ENCODE data around the gene WRAP73.
"Not testable (repeated sequence)": the region's sequence is repeated elsewhere in the genome, so short reads cannot be mapped to it uniquely, and the experiment has no call there.

The WRAP73 gene

GRCh38 chr1:3595949-3596348 lies 54.0 kb downstream of the WRAP73 start:
- H3K4me1 ChIP-seq (ENCODE audit: insufficient read depth, low read length): peaks cover 11% of the 10 kb centered on the region; the same call in 1 of the 2 replicates

GRCh38 chr1:3594706-3595377 lies 55.1 kb downstream of the WRAP73 start:
- H3K9me3 ChIP-seq (ENCODE audit: insufficient read depth, low read depth, low read length): no peaks in the 10 kb centered on the region
- H3K27me3 ChIP-seq (ENCODE audit: insufficient read depth, low read length): no peaks in the 10 kb centered on the region
- H3K27ac ChIP-seq (ENCODE audit: low read length): no peak overlapping the region
- no peaks in the 10 kb centered on the region for H3K36me3 ChIP-seq (ENCODE audit: insufficient read depth, low read depth, low read length)
- peaks cover 13% of the 10 kb centered on the region; the same call in 1 of the 2 replicates for H3K4me1 ChIP-seq (ENCODE audit: insufficient read depth, low read length)
- H3K4me3 ChIP-seq (ENCODE audit: low read length): no peak overlapping the region
- H3K9ac ChIP-seq (ENCODE audit: low read depth, low read length): no peak overlapping the region

More at GRCh38 chr1:3595949-3596348, 54.0 kb downstream of the WRAP73 start:
- Histone ChIP-seq H3K27me3 (ENCODE audit: insufficient read depth, low read length) (no peaks in the 10 kb centered on the region), H3K4me3 (ENCODE audit: low read length) (no peak overlapping the region), H3K36me3 (ENCODE audit: insufficient read depth, low read depth, low read length) (no peaks in the 10 kb centered on the region), H3K9me3 (ENCODE audit: insufficient read depth, low read depth, low read length) (no peaks in the 10 kb centered on the region), H3K27ac (ENCODE audit: low read length) (no peak overlapping the region), H3K9ac (ENCODE audit: low read depth, low read length) (no peak overlapping the region)

- H3K4me1 ChIP-seq (ENCODE audit: insufficient read depth, low read length): peaks cover 12% of the 10 kb centered on the region; the same call in 1 of the 2 replicates
These were observed 56.2 kb downstream of the WRAP73 start for GRCh38 chr1:3593745-3594144.

GRCh38 chr1:3593334-3593733 lies 56.6 kb downstream of the WRAP73 start:
- Histone ChIP-seq H3K4me3 (ENCODE audit: low read length) (no peak overlapping the region), H3K27me3 (ENCODE audit: insufficient read depth, low read length) (no peaks in the 10 kb centered on the region), H3K9me3 (ENCODE audit: insufficient read depth, low read depth, low read length) (no peaks in the 10 kb centered on the region), H3K4me1 (ENCODE audit: insufficient read depth, low read length) (peaks cover 11% of the 10 kb centered on the region; the same call in 1 of the 2 replicates), H3K9ac (ENCODE audit: low read depth, low read length) (no peak overlapping the region), H3K27ac (ENCODE audit: low read length) (no peak overlapping the region), H3K36me3 (ENCODE audit: insufficient read depth, low read depth, low read length) (no peaks in the 10 kb centered on the region)

More at GRCh38 chr1:3593745-3594144, 56.2 kb downstream of the WRAP73 start:
- Histone ChIP-seq H3K36me3 (ENCODE audit: insufficient read depth, low read depth, low read length) (no peaks in the 10 kb centered on the region), H3K9ac (ENCODE audit: low read depth, low read length) (no peak overlapping the region), H3K4me3 (ENCODE audit: low read length) (no peak overlapping the region), H3K9me3 (ENCODE audit: insufficient read depth, low read depth, low read length) (no peaks in the 10 kb centered on the region), H3K27me3 (ENCODE audit: insufficient read depth, low read length) (no peaks in the 10 kb centered on the region), H3K27ac (ENCODE audit: low read length) (no peak overlapping the region)

GRCh38 chr1:3590951-3591865 lies 58.7 kb downstream of the WRAP73 start:
- H3K9me3 ChIP-seq (ENCODE audit: insufficient read depth, low read depth, low read length): no peaks in the 10 kb centered on the region
- no peak overlapping the region for H3K9ac ChIP-seq (ENCODE audit: low read depth, low read length)
- no peak overlapping the region for H3K27ac ChIP-seq (ENCODE audit: low read length)
- H3K4me1 ChIP-seq (ENCODE audit: insufficient read depth, low read length): peaks cover 8% of the 10 kb centered on the region; the same call in 1 of the 2 replicates
- no peaks in the 10 kb centered on the region for H3K27me3 ChIP-seq (ENCODE audit: insufficient read depth, low read length)
- H3K4me3 ChIP-seq (ENCODE audit: low read length): no peak overlapping the region
- H3K36me3 ChIP-seq (ENCODE audit: insufficient read depth, low read depth, low read length): 0 out of 2 replicates have a peak, but pooled peaks cover under 1% of the 10 kb centered on the region

GRCh38 chr1:3590139-3590763 lies 59.7 kb downstream of the WRAP73 start:
- H3K9ac ChIP-seq (ENCODE audit: low read depth, low read length): no peak overlapping the region
- H3K27ac ChIP-seq (ENCODE audit: low read length): no peak overlapping the region
- H3K4me3 ChIP-seq (ENCODE audit: low read length): no peak overlapping the region
- H3K9me3 ChIP-seq (ENCODE audit: insufficient read depth, low read depth, low read length): peaks cover 5% of the 10 kb centered on the region; the same call in 1 of the 2 replicates
- H3K27me3 ChIP-seq (ENCODE audit: insufficient read depth, low read length): no peaks in the 10 kb centered on the region
- 0 out of 2 replicates have a peak, but pooled peaks cover 5% of the 10 kb centered on the region for H3K36me3 ChIP-seq (ENCODE audit: insufficient read depth, low read depth, low read length)
- peaks cover 8% of the 10 kb centered on the region; the same call in 1 of the 2 replicates for H3K4me1 ChIP-seq (ENCODE audit: insufficient read depth, low read length)

- Histone ChIP-seq H3K4me3 (ENCODE audit: low read length) (no peak overlapping the region), H3K9ac (ENCODE audit: low read depth, low read length) (no peak overlapping the region), H3K27me3 (ENCODE audit: insufficient read depth, low read length) (no peaks in the 10 kb centered on the region), H3K4me1 (ENCODE audit: insufficient read depth, low read length) (peaks cover 4% of the 10 kb centered on the region; the same call in 1 of the 2 replicates), H3K27ac (ENCODE audit: low read length) (no peak overlapping the region), H3K36me3 (ENCODE audit: insufficient read depth, low read depth, low read length) (0 out of 2 replicates have a peak, but pooled peaks cover 5% of the 10 kb centered on the region), H3K9me3 (ENCODE audit: insufficient read depth, low read depth, low read length) (peaks cover 12% of the 10 kb centered on the region; the same call in 1 of the 2 replicates)
These were observed 61.5 kb downstream of the WRAP73 start for GRCh38 chr1:3588395-3588794.

- no peaks in the 10 kb centered on the region for H3K27me3 ChIP-seq (ENCODE audit: insufficient read depth, low read length)
- no peak overlapping the region for H3K27ac ChIP-seq (ENCODE audit: low read length)
- H3K9ac ChIP-seq (ENCODE audit: low read depth, low read length): no peak overlapping the region
- peaks cover 12% of the 10 kb centered on the region; the same call in 1 of the 2 replicates for H3K9me3 ChIP-seq (ENCODE audit: insufficient read depth, low read depth, low read length)
- 0 out of 2 replicates have a peak, but pooled peaks cover 5% of the 10 kb centered on the region for H3K36me3 ChIP-seq (ENCODE audit: insufficient read depth, low read depth, low read length)
- no peak overlapping the region for H3K4me3 ChIP-seq (ENCODE audit: low read length)
- H3K4me1 ChIP-seq (ENCODE audit: insufficient read depth, low read length): peaks cover 4% of the 10 kb centered on the region; the same call in 1 of the 2 replicates
These were observed 62.7 kb downstream of the WRAP73 start for GRCh38 chr1:3586986-3587759.

GRCh38 chr1:3585940-3586568 lies 63.8 kb downstream of the WRAP73 start:
- H3K27ac ChIP-seq (ENCODE audit: low read length): no peak overlapping the region
- H3K36me3 ChIP-seq (ENCODE audit: insufficient read depth, low read depth, low read length): 0 out of 2 replicates have a peak, but pooled peaks cover 5% of the 10 kb centered on the region
- no peak overlapping the region for H3K4me3 ChIP-seq (ENCODE audit: low read length)
- H3K4me1 ChIP-seq (ENCODE audit: insufficient read depth, low read length): peaks cover 4% of the 10 kb centered on the region; the same call in 1 of the 2 replicates
- H3K9me3 ChIP-seq (ENCODE audit: insufficient read depth, low read depth, low read length): peaks cover 12% of the 10 kb centered on the region; the same call in 1 of the 2 replicates
- no peaks in the 10 kb centered on the region for H3K27me3 ChIP-seq (ENCODE audit: insufficient read depth, low read length)
- H3K9ac ChIP-seq (ENCODE audit: low read depth, low read length): no peak overlapping the region

- H3K36me3 ChIP-seq (ENCODE audit: insufficient read depth, low read depth, low read length); H3K27me3 ChIP-seq (ENCODE audit: insufficient read depth, low read length); H3K4me3 ChIP-seq (ENCODE audit: low read length); H3K4me1 ChIP-seq (ENCODE audit: insufficient read depth, low read length); H3K27ac ChIP-seq (ENCODE audit: low read length); H3K9ac ChIP-seq (ENCODE audit: low read depth, low read length): not testable (repeated sequence)
- peaks cover 12% of the 10 kb centered on the region; the same call in 1 of the 2 replicates for H3K9me3 ChIP-seq (ENCODE audit: insufficient read depth, low read depth, low read length)
These were observed 64.5 kb downstream of the WRAP73 start for GRCh38 chr1:3585353-3585868.
